NCI-H446 (cell line): Measurements from ENCODE around the gene ATP6V1G1.
"Not testable (repeated sequence)": the region's sequence is repeated elsewhere in the genome, so short reads cannot be mapped to it uniquely, and the experiment has no call there.

Experiments
- DNase-seq, 2 experiments: peaks; one replicate each; lab custom pipeline; 2025; lab: John Stamatoyannopoulos, UW

Gene ATP6V1G1

DNA sequence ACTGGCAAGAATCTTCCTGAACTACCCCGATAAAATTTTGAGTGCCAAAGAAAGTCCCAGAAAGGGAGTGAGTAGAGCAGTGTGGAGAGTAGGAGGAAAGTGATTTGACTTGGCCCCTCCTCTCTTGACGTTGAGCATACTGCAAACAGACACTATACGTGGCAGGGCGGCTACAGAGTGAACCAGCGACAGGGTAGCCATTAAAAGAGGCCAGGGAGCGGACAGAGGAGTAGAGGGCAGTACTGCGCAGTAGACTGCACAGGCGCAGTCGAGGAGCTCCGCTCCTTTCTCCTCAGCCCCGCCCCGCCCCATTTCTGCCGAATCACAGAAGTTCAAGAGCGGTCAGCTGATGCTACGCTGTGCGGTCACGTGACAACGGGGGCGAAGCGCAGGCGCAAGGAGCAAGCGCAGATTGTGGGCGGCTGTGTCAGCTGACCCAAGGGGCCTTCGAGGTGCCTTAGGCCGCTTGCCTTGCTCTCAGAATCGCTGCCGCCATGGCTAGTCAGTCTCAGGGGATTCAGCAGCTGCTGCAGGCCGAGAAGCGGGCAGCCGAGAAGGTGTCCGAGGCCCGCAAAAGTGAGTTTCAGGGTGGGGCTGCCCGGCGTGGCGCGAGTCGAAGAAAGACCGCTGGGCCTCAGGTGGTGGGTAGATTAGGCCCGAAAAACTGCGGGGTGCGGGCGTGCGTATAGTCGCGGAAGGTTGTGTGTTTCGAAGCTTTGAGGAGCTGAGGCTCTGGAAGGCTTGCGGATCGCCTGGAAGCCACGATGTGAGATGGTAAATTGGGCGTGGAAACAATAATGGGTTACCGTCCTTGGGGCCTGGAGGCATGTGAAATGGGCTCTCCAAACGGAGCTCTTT lies at the start of gene ATP6V1G1:
ATP6V1G1 (plus strand) TSS at position 425 of the 858 bp plus-strand sequence; CDS start at position 495, 70 bp downstream.
- DNase-seq = peak; percentile 85 to 95

- no peak for DNase-seq
Observed at GRCh38 chr9:114538241-114538640, 49.3 kb upstream of the ATP6V1G1 start.

DNA sequence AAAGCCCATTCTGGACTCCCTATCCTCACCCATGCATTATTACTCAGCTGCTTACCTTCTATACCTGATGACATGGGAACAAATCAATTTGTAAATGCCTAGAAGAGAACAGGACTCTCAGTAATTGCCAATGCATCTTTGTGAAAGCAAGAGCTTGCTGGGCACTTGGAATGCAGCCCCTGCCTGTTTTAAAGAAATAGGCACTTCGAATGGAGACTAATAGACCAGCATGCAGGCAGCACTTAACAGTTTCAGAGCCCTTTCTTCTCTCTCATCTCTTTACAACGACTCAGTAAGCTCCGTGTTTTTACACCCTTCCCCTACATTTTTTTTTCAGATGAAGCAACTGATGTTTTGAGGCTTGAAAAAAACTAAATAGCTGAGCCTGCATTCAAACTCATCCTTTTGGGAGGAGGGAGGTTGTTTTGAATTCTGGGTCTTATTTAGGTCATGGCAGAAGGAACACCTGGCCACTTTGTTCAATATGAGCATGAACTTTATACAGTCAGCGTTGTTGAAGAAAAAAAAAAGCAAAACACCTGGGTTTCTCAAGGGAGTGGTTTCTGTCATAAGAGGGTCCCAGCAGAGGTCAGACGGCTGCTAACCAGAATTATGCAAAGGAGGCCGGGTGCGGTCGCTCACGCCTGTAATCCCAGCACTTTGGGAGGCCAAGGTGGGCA lies 47.7 kb upstream of the ATP6V1G1 start:
- no peak for DNase-seq

DNA sequence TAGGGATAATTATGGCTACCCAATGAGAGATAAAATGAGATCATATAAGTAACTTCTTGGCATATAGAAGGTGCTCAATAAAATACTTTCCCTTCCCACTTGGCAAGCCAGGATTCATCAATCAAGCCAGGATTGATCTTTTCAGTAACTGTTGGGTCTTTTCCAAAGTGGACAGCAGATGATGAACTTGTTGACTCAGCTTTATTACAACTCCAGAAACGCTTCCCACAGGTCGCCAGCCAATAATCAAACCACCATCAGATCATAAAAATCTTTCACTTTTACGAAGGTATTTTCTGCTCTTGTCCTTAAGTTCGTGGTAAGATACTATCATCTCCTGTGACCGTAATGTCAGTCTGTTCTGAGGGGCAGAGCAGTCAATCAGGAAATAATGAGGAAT lies 42.5 kb upstream of the ATP6V1G1 start:
- DNase-seq = no peak

- DNase-seq = no peak
Observed at GRCh38 chr9:114546851-114547250, 40.7 kb upstream of the ATP6V1G1 start.

DNA sequence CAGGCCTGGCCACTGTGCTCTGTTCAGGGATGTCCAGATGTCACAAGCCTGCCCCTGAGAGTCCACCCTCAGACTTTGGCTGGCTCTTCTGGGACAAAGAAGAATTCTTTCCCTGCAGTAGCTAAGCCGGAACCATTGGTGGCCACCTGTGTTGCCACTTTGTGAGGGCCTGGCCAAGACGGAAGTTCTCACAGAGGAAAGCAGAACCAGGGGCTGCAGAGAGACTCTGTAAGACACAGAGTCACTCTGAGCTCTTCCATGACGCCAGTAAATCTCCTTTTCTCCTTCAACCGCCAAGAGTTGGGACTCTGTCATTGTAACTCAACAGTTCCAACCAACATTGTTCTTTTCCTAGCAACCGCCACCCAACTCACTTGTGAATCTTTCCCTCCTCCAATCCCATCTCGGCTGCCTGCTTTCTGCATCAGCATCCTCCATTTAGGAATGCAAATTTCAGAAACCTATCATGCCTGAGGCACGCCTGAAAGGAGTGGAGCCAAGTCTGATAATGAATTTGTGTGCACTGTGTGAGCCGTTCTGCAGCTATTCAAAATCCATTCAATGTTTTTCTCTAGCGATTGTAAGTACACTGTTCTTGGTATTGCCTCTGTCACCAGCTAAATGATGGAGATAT lies 37.8 kb upstream of the ATP6V1G1 start:
- DNase-seq = no peak

GRCh38 chr9:114551750-114552685 lies 35.6 kb upstream of the ATP6V1G1 start:
- no peak for DNase-seq

DNA sequence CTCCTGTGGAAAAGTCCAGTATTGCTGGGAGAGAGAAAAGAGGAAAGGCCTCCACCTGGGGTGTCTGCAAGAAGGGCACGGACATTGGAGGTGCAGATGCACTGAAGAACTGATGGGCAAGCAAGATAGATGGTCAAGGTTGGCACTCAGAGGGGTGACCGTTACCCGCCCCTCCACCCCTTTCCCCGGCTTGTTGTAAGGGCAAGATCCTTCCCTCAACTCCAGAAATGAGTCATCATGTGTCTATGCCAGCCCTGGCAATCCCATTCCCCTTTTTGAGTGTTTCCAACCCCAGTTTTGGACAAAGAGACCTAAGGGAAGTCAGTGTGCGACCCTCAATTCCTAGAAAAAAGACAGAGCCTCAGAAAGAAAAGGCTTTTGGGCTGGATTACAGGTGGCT lies 34.9 kb upstream of the ATP6V1G1 start:
- no peak for DNase-seq

DNA sequence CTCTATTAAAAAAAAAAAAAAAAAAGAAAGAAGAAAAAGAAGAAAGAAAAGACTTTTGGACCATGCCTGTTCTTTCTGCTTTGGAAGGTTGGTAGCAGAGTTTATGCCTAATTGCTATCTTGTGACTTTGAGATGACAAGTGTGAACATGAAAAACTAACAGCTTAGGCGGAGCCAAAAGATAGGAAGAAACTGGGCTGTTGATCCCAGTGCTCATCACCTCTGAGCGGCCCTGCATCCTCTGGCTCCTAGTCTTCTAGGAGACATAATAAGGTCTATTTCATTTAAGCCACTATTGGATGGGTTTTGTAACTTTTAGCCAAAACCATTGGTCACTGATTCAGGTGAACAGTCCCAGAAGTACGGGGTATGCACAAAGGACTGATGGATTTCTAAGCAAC lies 34.4 kb upstream of the ATP6V1G1 start:
- no peak for DNase-seq

DNA sequence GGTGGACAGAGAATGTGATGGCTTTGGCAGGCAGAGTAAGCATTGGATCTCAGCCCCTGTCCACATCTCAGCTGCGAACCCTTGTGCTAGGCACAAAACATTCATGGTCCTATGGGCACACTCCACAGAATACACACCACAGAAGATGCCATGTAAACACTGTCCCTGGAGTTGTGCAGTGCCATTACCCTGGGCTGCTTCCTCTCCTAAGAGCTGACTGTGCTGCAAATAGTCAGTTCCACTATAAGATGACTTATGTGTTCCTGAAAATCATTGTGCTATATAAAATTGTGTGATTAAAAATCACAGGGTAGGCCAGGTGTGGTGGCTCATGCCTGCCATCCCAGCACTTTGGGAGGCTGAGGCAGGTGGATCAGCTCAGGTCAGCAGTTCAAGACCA lies 31.9 kb upstream of the ATP6V1G1 start:
- DNase-seq = no peak

DNA sequence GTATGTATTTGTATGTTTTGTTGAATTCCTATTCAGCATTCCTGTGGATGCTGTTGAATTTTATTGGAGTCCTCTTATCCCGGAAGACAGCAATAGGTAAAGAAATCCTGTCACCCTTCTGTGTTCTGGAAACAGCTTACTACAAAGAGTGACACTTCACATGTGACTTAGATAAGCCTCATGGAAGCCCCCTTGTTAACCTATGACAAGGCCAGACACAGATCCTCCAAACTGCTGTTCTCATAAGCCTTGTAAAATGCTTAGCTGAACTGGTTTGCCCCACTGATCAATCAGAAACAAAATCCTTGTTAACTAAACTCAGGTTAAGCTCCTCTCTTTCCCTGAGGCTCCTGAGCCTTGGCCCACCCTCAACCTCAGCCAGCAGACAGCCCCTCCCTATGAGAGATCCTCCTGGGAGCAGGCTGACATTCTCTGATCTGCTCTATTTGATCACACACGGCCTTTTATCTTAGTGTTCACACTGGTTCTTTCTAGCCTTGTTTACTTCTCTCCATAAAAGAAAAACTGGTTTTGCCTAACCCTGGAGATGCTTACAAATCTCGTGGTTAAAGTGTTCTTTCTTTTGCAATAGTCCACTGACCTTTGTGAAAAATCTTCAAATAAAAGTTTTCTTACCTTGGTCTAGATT lies 29.4 kb upstream of the ATP6V1G1 start:
- no peak for DNase-seq

DNA sequence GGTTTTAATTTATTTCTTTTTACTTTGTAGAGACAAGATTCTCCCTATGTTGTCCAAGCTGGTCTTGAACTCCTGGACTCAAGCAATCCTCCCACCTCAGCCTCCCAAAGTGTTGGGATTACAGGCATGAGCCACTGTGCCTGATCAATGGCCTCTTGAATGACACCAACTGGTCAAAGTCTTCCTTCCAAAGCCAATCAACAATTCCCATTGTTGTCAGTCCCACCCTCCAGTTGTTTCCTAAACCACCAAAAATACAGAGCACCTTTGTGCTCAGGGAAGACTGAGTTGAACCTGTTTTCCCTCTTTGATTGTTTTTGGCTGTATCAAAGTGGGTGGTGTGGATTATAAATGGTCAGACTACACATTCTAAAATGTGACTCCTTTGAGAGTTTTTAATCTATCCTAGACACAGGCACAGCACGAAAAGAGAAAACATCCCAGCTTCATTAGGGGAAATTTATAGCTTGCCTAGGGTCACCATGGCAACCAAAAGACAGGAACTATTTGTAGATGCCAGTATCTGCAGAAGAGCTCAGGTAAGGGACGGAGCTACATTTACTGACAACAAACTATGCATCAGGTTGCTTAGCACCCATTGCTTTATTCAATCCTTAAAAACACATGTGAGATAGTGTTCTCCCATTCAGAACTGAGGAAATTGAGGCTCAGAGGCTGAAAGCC lies 27.6 kb upstream of the ATP6V1G1 start:
- no peak for DNase-seq

DNA sequence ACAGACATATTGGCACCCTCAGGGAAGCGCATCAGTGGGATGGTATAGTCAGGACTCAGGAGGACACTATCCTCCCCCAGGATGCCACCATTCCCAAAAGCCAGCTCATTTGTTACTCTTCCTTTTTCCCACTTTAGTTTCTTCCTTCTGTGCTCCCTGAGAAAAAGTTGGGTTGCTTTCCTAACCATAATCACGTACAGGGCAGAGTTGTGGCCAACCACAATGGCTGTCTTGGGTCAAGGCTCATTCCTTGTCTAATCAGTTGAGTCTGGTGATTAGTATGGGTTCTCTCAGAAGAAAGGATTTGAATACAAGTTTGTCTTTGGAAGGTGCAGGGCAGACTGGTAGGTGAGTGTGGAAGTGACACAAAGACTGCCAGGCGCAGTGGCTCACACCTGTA lies 26.6 kb upstream of the ATP6V1G1 start:
- no peak for DNase-seq

- no peak for DNase-seq
Observed at GRCh38 chr9:114561771-114562170, 25.8 kb upstream of the ATP6V1G1 start.

DNA sequence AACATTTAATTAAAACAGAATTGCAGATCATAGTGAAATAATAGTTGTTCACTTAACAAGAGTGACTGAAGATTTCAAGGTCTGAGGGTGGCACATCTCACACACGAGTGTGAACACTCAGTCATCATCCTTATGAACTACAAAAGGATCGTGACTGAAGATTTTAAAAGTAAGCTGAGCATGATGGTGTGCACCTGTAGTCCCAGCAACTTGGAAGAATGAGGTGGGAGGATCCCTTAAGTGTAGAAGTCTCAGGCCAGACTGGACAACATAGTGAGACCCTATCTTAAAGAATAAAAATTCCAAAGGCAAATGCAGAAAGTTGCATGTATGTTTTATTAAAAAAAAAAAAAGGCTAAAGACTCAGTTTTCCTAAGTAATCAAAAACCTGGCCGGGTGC lies 22.4 kb upstream of the ATP6V1G1 start:
- DNase-seq = no peak

GRCh38 chr9:114570742-114571141 lies 16.8 kb upstream of the ATP6V1G1 start:
- no peak for DNase-seq

GRCh38 chr9:114571391-114571790 lies 16.2 kb upstream of the ATP6V1G1 start:
- DNase-seq = no peak

DNA sequence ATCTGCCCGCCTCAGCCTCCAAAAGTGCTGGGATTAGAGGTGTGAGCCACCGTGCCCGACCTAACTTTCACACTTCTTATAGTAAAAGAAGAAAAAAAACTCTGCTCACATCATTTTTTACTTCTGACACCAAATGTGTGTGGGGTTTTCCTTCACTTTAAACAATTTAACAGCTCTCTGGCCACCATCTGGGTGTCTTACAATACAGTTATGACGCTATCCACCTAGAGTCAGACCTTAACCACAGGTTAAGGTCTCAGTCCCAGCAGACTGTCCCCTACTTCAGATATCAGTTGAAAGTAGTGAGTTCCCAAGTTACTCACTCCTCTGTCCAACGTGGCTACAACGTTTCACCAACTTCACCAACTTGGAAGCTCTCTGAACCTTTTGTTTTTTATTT lies 15.4 kb upstream of the ATP6V1G1 start:
- DNase-seq = no peak

GRCh38 chr9:114574438-114574837 lies 13.1 kb upstream of the ATP6V1G1 start:
- DNase-seq = no peak

DNA sequence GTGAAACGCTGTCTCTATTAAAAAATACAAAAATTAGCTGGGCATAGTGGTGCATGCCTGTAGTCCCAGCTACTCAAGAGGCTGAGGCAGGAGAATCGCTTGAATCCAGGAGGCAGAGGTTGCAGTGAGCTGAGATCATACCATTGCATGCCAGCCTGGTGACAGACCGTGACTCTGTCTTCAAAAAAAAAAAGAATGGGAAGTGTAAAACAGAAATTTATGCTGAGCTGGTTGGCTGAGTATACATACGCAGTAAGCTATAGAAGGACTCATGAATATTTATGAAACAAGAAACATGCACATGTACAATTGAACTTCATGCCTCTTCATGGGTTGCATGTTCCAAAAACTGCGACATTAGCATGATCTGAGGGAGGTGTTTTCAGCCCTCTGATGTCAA lies 10.8 kb upstream of the ATP6V1G1 start:
- not testable (repeated sequence) for DNase-seq

DNA sequence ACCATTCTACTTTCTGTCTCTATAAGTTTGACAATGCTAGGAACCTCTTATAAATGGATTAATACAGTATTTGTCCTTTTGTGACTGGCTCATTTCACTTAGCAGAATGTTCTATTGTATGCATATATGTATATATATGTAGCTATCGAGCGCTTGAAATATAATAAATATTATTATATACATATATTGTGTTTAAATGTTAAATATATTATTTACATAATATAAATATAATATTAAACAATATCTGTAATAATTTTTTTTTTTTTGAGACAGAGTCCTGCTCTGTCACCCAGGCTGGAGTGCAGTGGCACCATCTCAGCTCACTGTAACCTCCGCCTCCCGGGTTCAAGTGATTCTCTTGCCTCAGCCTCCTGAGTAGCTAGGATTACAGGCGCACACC lies 9.4 kb upstream of the ATP6V1G1 start:
- DNase-seq = not testable (repeated sequence)
